H54 (cell line): Measurements from ENCODE around the gene PRSS36.
"Not testable (repeated sequence)": the region's sequence is repeated elsewhere in the genome, so short reads cannot be mapped to it uniquely, and the experiment has no call there.

Experiments used
- DNase-seq: peaks from one replicate; pipeline ENCODE4 v3.0.0; 2011; ENCODE audit warnings: low spot score, mixed read lengths; ENCODE audit not compliant: insufficient read length
- FAIRE-seq: peaks from 3 replicates; lab custom pipeline; 2011; peaks lifted over from hg19 to GRCh38; lab: Jason Lieb, UNC
- POLR2A ChIP-seq: IDR thresholded peaks from 2 replicates; pipeline ENCODE4 v1.6.1; 2011; ENCODE audit warnings: low read depth, mild to moderate bottlenecking, low read length

Gene PRSS36

GRCh38 chr16:31177136-31177535 is 27.3 kb upstream of the PRSS36 start:
- FAIRE-seq: peak; percentile 92
- no peak for TF ChIP-seq POLR2A
- no peak for DNase-seq

- not testable (repeated sequence) for FAIRE-seq, DNase-seq
Measured at GRCh38 chr16:31170048-31170447, 20.2 kb upstream of the PRSS36 start.

- no peak for FAIRE-seq
- DNase-seq: no peak
- no peak for TF ChIP-seq POLR2A
Measured at GRCh38 chr16:31168848-31169247, 19.0 kb upstream of the PRSS36 start.

- no peak for TF ChIP-seq POLR2A
- no peak for FAIRE-seq
- no peak for DNase-seq
Measured at GRCh38 chr16:31167315-31167714, 17.4 kb upstream of the PRSS36 start.

- TF ChIP-seq POLR2A: no peak
- no peak for FAIRE-seq
- no peak for DNase-seq
Measured at GRCh38 chr16:31157136-31157535, 7.3 kb upstream of the PRSS36 start.

GRCh38 chr16:31150976-31151375 is 1.1 kb upstream of the PRSS36 start:
- FAIRE-seq, DNase-seq: not testable (repeated sequence)

- TF ChIP-seq POLR2A: no peak
- no peak for FAIRE-seq
- DNase-seq: no peak
Measured at GRCh38 chr16:31149332-31149731, 534 bp downstream of the PRSS36 start.

- DNase-seq (no peak), FAIRE-seq (no peak)
- TF ChIP-seq POLR2A: no peak
Measured at GRCh38 chr16:31148896-31149295, 970 bp downstream of the PRSS36 start.

GRCh38 chr16:31148281-31148728 is 1.6 kb downstream of the PRSS36 start:
- FAIRE-seq (no peak), DNase-seq (no peak)
- TF ChIP-seq POLR2A: no peak

GRCh38 chr16:31147574-31147973 is 2.3 kb downstream of the PRSS36 start:
- DNase-seq: no peak
- no peak for TF ChIP-seq POLR2A
- no peak for FAIRE-seq

- DNase-seq (no peak), FAIRE-seq (no peak)
- TF ChIP-seq POLR2A: no peak
Measured at GRCh38 chr16:31145398-31145990, 4.4 kb downstream of the PRSS36 start.

- FAIRE-seq, DNase-seq: not testable (repeated sequence)
Measured at GRCh38 chr16:31144418-31144817, 5.4 kb downstream of the PRSS36 start.

- TF ChIP-seq POLR2A: no peak
- DNase-seq: no peak
- FAIRE-seq: no peak
Measured at GRCh38 chr16:31143694-31144148, 6.1 kb downstream of the PRSS36 start.

GRCh38 chr16:31143011-31143693 is 6.7 kb downstream of the PRSS36 start:
- FAIRE-seq: no peak

GRCh38 chr16:31142109-31143010 is 7.5 kb downstream of the PRSS36 start:
- TF ChIP-seq POLR2A: peak; percentile 14; the same call in 1 of the 2 replicates
- FAIRE-seq (no peak), DNase-seq (peak; percentile 98)

More at GRCh38 chr16:31143011-31143693, 6.7 kb downstream of the PRSS36 start:
- no peak for TF ChIP-seq POLR2A
- DNase-seq: no peak
